Mucosa of stomach (tissue), 1 donor: ENCODE measurements around the gene ADGB.

Source experiments
- H3K27me3 ChIP-seq: one replicate; pipeline ENCODE4 v1.7.0; 2013; ENCODE audit warnings: mild to moderate bottlenecking, low read length; ENCODE audit not compliant: control insufficient read depth, insufficient read depth
- H3K36me3 ChIP-seq: one replicate; pipeline ENCODE4 v1.7.0; 2013; ENCODE audit warnings: low read length; ENCODE audit not compliant: control insufficient read depth, insufficient read depth
- H3K4me1 ChIP-seq: one replicate; pipeline ENCODE4 v1.7.0; 2013; ENCODE audit warnings: mild to moderate bottlenecking, low read length; ENCODE audit not compliant: control insufficient read depth, insufficient read depth
- H3K4me3 ChIP-seq: one replicate; pipeline ENCODE4 v1.7.0; 2013; ENCODE audit warnings: low read length
- H3K9ac ChIP-seq: one replicate; pipeline ENCODE4 v1.7.0; 2013; ENCODE audit warnings: mild to moderate bottlenecking, low read length, moderate library complexity
- H3K9me3 ChIP-seq: one replicate; pipeline ENCODE4 v1.7.0; 2013; ENCODE audit warnings: mild to moderate bottlenecking, low read length, moderate library complexity; ENCODE audit not compliant: control insufficient read depth
- donor health status: Pancreatic carcinoma.

Gene ADGB

GRCh38 chr6:146697921-146698320, 99.1 kb downstream of the ADGB start:
- H3K36me3 ChIP-seq = no peaks in the 10 kb centered on the region
- no peaks in the 10 kb centered on the region for H3K4me1 ChIP-seq
- no peaks in the 10 kb centered on the region for H3K9me3 ChIP-seq
- no peaks in the 10 kb centered on the region for H3K27me3 ChIP-seq
- no peak overlapping the region for H3K9ac ChIP-seq
- no peak overlapping the region for H3K4me3 ChIP-seq

GRCh38 chr6:146700078-146700686, 101.4 kb downstream of the ADGB start:
- no peaks in the 10 kb centered on the region for H3K27me3 ChIP-seq

GRCh38 chr6:146701632-146702031, 102.9 kb downstream of the ADGB start:
- H3K4me3 ChIP-seq = no peak overlapping the region
- no peaks in the 10 kb centered on the region for H3K9me3 ChIP-seq
- no peaks in the 10 kb centered on the region for H3K27me3 ChIP-seq
- H3K4me1 ChIP-seq = no peaks in the 10 kb centered on the region
- no peak overlapping the region for H3K9ac ChIP-seq
- no peaks in the 10 kb centered on the region for H3K36me3 ChIP-seq

More at GRCh38 chr6:146700078-146700686, 101.4 kb downstream of the ADGB start:
- Histone ChIP-seq H3K4me1 (no peaks in the 10 kb centered on the region), H3K36me3 (no peaks in the 10 kb centered on the region), H3K4me3 (no peak overlapping the region), H3K9me3 (no peaks in the 10 kb centered on the region), H3K9ac (no peak overlapping the region)

GRCh38 chr6:146709036-146709622, 110.4 kb downstream of the ADGB start:
- Histone ChIP-seq H3K4me3 (no peak overlapping the region), H3K36me3 (no peaks in the 10 kb centered on the region), H3K9ac (no peak overlapping the region), H3K9me3 (no peaks in the 10 kb centered on the region), H3K4me1 (no peaks in the 10 kb centered on the region), H3K27me3 (no peaks in the 10 kb centered on the region)

- no peak overlapping the region for H3K9ac ChIP-seq
- H3K4me1 ChIP-seq = no peaks in the 10 kb centered on the region
- no peaks in the 10 kb centered on the region for H3K9me3 ChIP-seq
- no peaks in the 10 kb centered on the region for H3K36me3 ChIP-seq
- no peaks in the 10 kb centered on the region for H3K27me3 ChIP-seq
- no peak overlapping the region for H3K4me3 ChIP-seq
Measured at GRCh38 chr6:146719387-146719786, 120.6 kb downstream of the ADGB start.

- H3K9me3 ChIP-seq = no peaks in the 10 kb centered on the region
Measured at GRCh38 chr6:146739696-146740095, 140.9 kb downstream of the ADGB start.

GRCh38 chr6:146741609-146742008, 142.8 kb downstream of the ADGB start:
- no peaks in the 10 kb centered on the region for H3K27me3 ChIP-seq
- no peaks in the 10 kb centered on the region for H3K36me3 ChIP-seq

More at GRCh38 chr6:146739696-146740095, 140.9 kb downstream of the ADGB start:
- Histone ChIP-seq H3K4me3 (no peak overlapping the region), H3K36me3 (no peaks in the 10 kb centered on the region), H3K4me1 (no peaks in the 10 kb centered on the region), H3K27me3 (no peaks in the 10 kb centered on the region), H3K9ac (no peak overlapping the region)

GRCh38 chr6:146753306-146753705, 154.5 kb downstream of the ADGB start:
- Histone ChIP-seq H3K27me3 (no peaks in the 10 kb centered on the region), H3K4me1 (no peaks in the 10 kb centered on the region), H3K4me3 (no peak overlapping the region), H3K9ac (no peak overlapping the region), H3K9me3 (no peaks in the 10 kb centered on the region), H3K36me3 (no peaks in the 10 kb centered on the region)

More at GRCh38 chr6:146741609-146742008, 142.8 kb downstream of the ADGB start:
- Histone ChIP-seq H3K9ac (no peak overlapping the region), H3K4me1 (no peaks in the 10 kb centered on the region), H3K9me3 (no peaks in the 10 kb centered on the region), H3K4me3 (no peak overlapping the region)

GRCh38 chr6:146767632-146768031, 168.9 kb downstream of the ADGB start:
- Histone ChIP-seq H3K9me3 (no peaks in the 10 kb centered on the region), H3K4me3 (no peak overlapping the region), H3K27me3 (no peaks in the 10 kb centered on the region), H3K9ac (no peak overlapping the region), H3K36me3 (no peaks in the 10 kb centered on the region), H3K4me1 (no peaks in the 10 kb centered on the region)

- H3K4me3 ChIP-seq = no peak overlapping the region
- no peaks in the 10 kb centered on the region for H3K36me3 ChIP-seq
- no peaks in the 10 kb centered on the region for H3K9me3 ChIP-seq
- no peaks in the 10 kb centered on the region for H3K27me3 ChIP-seq
- H3K9ac ChIP-seq = no peak overlapping the region
- H3K4me1 ChIP-seq = no peaks in the 10 kb centered on the region
Measured at GRCh38 chr6:146768722-146769121, 169.9 kb downstream of the ADGB start.

GRCh38 chr6:146770275-146770964, 171.6 kb downstream of the ADGB start:
- Histone ChIP-seq H3K4me1 (no peaks in the 10 kb centered on the region), H3K9ac (no peak overlapping the region), H3K36me3 (no peaks in the 10 kb centered on the region), H3K4me3 (no peak overlapping the region), H3K9me3 (no peaks in the 10 kb centered on the region), H3K27me3 (no peaks in the 10 kb centered on the region)

GRCh38 chr6:146770965-146771735, 172.4 kb downstream of the ADGB start:
- Histone ChIP-seq H3K36me3 (no peaks in the 10 kb centered on the region), H3K4me3 (no peak overlapping the region), H3K27me3 (no peaks in the 10 kb centered on the region), H3K9me3 (no peaks in the 10 kb centered on the region), H3K4me1 (no peaks in the 10 kb centered on the region), H3K9ac (no peak overlapping the region)
